Measurements from ENCODE around the gene OTP.

The OTP gene

GRCh38 chr5:77669677-77670076 is 31.2 kb upstream of the OTP start:
- no peak overlapping the region for H3K4me2 ChIP-seq (ENCODE audit: low read depth, low read length, poor library complexity, severe bottlenecking)
- H3K9me3 ChIP-seq (ENCODE audit: insufficient read depth, low read length), result no peaks in the 10 kb centered on the region
- no peak overlapping the region for H3K9ac ChIP-seq (ENCODE audit: low read length)
- TF ChIP-seq EZH2phosphoT487 (conservative IDR thresholded peaks at IDR 0.05; ENCODE audit: low read length), result no peak
- TF ChIP-seq CTCF (IDR thresholded peaks at IDR 0.05; ENCODE audit: insufficient read depth, low read length, poor library complexity, severe bottlenecking), result no peak
- no peaks in the 10 kb centered on the region for H3F3A ChIP-seq (ENCODE audit: insufficient read depth)
- H3K36me3 ChIP-seq (ENCODE audit: low read length), result no peaks in the 10 kb centered on the region
- H3K27ac ChIP-seq (ENCODE audit: low read depth, low read length), result no peak overlapping the region
- H3K79me2 ChIP-seq (ENCODE audit: insufficient read depth, low read length), result no peaks in the 10 kb centered on the region
- H3K4me3 ChIP-seq (ENCODE audit: insufficient read depth, low read length, poor library complexity, severe bottlenecking), result no peak overlapping the region
- H3K27me3 ChIP-seq (ENCODE audit: low read length), result no peaks in the 10 kb centered on the region
- H3K9me2 ChIP-seq (replicated peaks; ENCODE audit: insufficient read depth, low read length), result no peaks in the 10 kb centered on the region
- H2AFZ ChIP-seq (ENCODE audit: low read depth, low read length, severe bottlenecking), result no peak overlapping the region
- no peaks in the 10 kb centered on the region for H4K20me1 ChIP-seq (ENCODE audit: low read depth, low read length)

GRCh38 chr5:77663090-77663863 is 24.8 kb upstream of the OTP start:
- TF ChIP-seq CTCF (IDR thresholded peaks at IDR 0.05; ENCODE audit: insufficient read depth, low read length, poor library complexity, severe bottlenecking), result no peak
- TF ChIP-seq EZH2phosphoT487 (conservative IDR thresholded peaks at IDR 0.05; ENCODE audit: low read length), result no peak
- Histone ChIP-seq H3K79me2 (ENCODE audit: insufficient read depth, low read length) (no peaks in the 10 kb centered on the region), H3K36me3 (ENCODE audit: low read length) (no peaks in the 10 kb centered on the region), H3K9ac (ENCODE audit: low read length) (no peak overlapping the region), H2AFZ (ENCODE audit: low read depth, low read length, severe bottlenecking) (no peak overlapping the region), H3F3A (ENCODE audit: insufficient read depth) (no peaks in the 10 kb centered on the region), H3K4me3 (ENCODE audit: insufficient read depth, low read length, poor library complexity, severe bottlenecking) (no peak overlapping the region), H3K27ac (ENCODE audit: low read depth, low read length) (no peak overlapping the region), H4K20me1 (ENCODE audit: low read depth, low read length) (no peaks in the 10 kb centered on the region), H3K9me2 (replicated peaks; ENCODE audit: insufficient read depth, low read length) (no peaks in the 10 kb centered on the region), H3K27me3 (ENCODE audit: low read length) (no peaks in the 10 kb centered on the region), H3K9me3 (ENCODE audit: insufficient read depth, low read length) (no peaks in the 10 kb centered on the region), H3K4me2 (ENCODE audit: low read depth, low read length, poor library complexity, severe bottlenecking) (no peak overlapping the region)

GRCh38 chr5:77662635-77663034 is 24.1 kb upstream of the OTP start:
- H3K9ac ChIP-seq (ENCODE audit: low read length), result no peak overlapping the region
- H3K4me2 ChIP-seq (ENCODE audit: low read depth, low read length, poor library complexity, severe bottlenecking), result no peak overlapping the region
- TF ChIP-seq EZH2phosphoT487 (conservative IDR thresholded peaks at IDR 0.05; ENCODE audit: low read length), result no peak
- no peaks in the 10 kb centered on the region for H3F3A ChIP-seq (ENCODE audit: insufficient read depth)
- no peak overlapping the region for H3K27ac ChIP-seq (ENCODE audit: low read depth, low read length)
- no peak overlapping the region for H2AFZ ChIP-seq (ENCODE audit: low read depth, low read length, severe bottlenecking)
- H3K4me3 ChIP-seq (ENCODE audit: insufficient read depth, low read length, poor library complexity, severe bottlenecking), result no peak overlapping the region
- no peaks in the 10 kb centered on the region for H4K20me1 ChIP-seq (ENCODE audit: low read depth, low read length)
- no peaks in the 10 kb centered on the region for H3K9me3 ChIP-seq (ENCODE audit: insufficient read depth, low read length)
- no peaks in the 10 kb centered on the region for H3K9me2 ChIP-seq (replicated peaks; ENCODE audit: insufficient read depth, low read length)
- H3K27me3 ChIP-seq (ENCODE audit: low read length), result no peaks in the 10 kb centered on the region
- H3K79me2 ChIP-seq (ENCODE audit: insufficient read depth, low read length), result no peaks in the 10 kb centered on the region
- no peaks in the 10 kb centered on the region for H3K36me3 ChIP-seq (ENCODE audit: low read length)

- no peaks in the 10 kb centered on the region for H3K9me2 ChIP-seq (replicated peaks; ENCODE audit: insufficient read depth, low read length)
- no peak overlapping the region for H3K27ac ChIP-seq (ENCODE audit: low read depth, low read length)
- H3F3A ChIP-seq (ENCODE audit: insufficient read depth), result no peaks in the 10 kb centered on the region
- TF ChIP-seq EZH2phosphoT487 (conservative IDR thresholded peaks at IDR 0.05; ENCODE audit: low read length) (no peak), CTCF (IDR thresholded peaks at IDR 0.05; ENCODE audit: insufficient read depth, low read length, poor library complexity, severe bottlenecking) (no peak)
- H2AFZ ChIP-seq (ENCODE audit: low read depth, low read length, severe bottlenecking), result no peak overlapping the region
- no peaks in the 10 kb centered on the region for H3K9me3 ChIP-seq (ENCODE audit: insufficient read depth, low read length)
- no peaks in the 10 kb centered on the region for H3K79me2 ChIP-seq (ENCODE audit: insufficient read depth, low read length)
- H3K9ac ChIP-seq (ENCODE audit: low read length), result no peak overlapping the region
- H4K20me1 ChIP-seq (ENCODE audit: low read depth, low read length), result no peaks in the 10 kb centered on the region
- H3K4me3 ChIP-seq (ENCODE audit: insufficient read depth, low read length, poor library complexity, severe bottlenecking), result no peak overlapping the region
- H3K36me3 ChIP-seq (ENCODE audit: low read length), result no peaks in the 10 kb centered on the region
- H3K27me3 ChIP-seq (ENCODE audit: low read length), result no peaks in the 10 kb centered on the region
- H3K4me2 ChIP-seq (ENCODE audit: low read depth, low read length, poor library complexity, severe bottlenecking), result no peak overlapping the region
Measured at GRCh38 chr5:77658662-77659061, 20.1 kb upstream of the OTP start.

All from SU-DHL-6 (cell line).